Kidney epithelial cell (primary cell): Measurements from ENCODE around the gene ZNF831. TPM values are rescaled to one million over a fixed set of nuclear protein-coding genes. Genes with fewer than 3 reads are reported as not detected.

Source experiments
- DNase-seq: peaks from one replicate; pipeline ENCODE4 v3.0.0-alpha.2; 2010; ENCODE audit warnings: low read depth
- H3K27me3 ChIP-seq: 2 replicates; pipeline ENCODE4 v1.6.0; 2011; ENCODE audit warnings: low read length; ENCODE audit not compliant: control insufficient read depth, insufficient read depth
- H3K36me3 ChIP-seq: 2 replicates; pipeline ENCODE4 v1.5.1; 2011; ENCODE audit warnings: low read length; ENCODE audit not compliant: control insufficient read depth, insufficient read depth
- H3K4me3 ChIP-seq: 2 replicates; pipeline ENCODE4 v1.5.1; 2011; ENCODE audit warnings: low read depth, mild to moderate bottlenecking, control low read depth, low read length
- total RNA-seq: library from RNA; depleted of rRNA; stranded (reverse); fragments of >200 nt; gene quantifications from 2 replicates; pipeline ENCODE4 v1.2.3, GENCODE V29; 2015
- TF ChIP-seq, protein P1 (sequence below): IDR thresholded peaks from 2 replicates; pipeline ENCODE4 v1.5.1; 2011; ENCODE audit warnings: mild to moderate bottlenecking, moderate library complexity, low read length, control low read depth, inconsistent platforms; ENCODE audit not compliant: insufficient read depth, poor library complexity, severe bottlenecking

ZNF831 gene
- total RNA-seq, 1 donor from 2014 or later, result not detected

- no peaks in the 10 kb centered on the region for H3K36me3 ChIP-seq
- TF ChIP-seq, protein P1, sequence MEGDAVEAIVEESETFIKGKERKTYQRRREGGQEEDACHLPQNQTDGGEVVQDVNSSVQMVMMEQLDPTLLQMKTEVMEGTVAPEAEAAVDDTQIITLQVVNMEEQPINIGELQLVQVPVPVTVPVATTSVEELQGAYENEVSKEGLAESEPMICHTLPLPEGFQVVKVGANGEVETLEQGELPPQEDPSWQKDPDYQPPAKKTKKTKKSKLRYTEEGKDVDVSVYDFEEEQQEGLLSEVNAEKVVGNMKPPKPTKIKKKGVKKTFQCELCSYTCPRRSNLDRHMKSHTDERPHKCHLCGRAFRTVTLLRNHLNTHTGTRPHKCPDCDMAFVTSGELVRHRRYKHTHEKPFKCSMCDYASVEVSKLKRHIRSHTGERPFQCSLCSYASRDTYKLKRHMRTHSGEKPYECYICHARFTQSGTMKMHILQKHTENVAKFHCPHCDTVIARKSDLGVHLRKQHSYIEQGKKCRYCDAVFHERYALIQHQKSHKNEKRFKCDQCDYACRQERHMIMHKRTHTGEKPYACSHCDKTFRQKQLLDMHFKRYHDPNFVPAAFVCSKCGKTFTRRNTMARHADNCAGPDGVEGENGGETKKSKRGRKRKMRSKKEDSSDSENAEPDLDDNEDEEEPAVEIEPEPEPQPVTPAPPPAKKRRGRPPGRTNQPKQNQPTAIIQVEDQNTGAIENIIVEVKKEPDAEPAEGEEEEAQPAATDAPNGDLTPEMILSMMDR, result no peak
- H3K4me3 ChIP-seq, result no peak overlapping the region
- peaks cover 3% of the 10 kb centered on the region for H3K27me3 ChIP-seq
- DNase-seq, result no peak
Observed at GRCh38 chr20:59270380-59270779, 106.8 kb downstream of the ZNF831 start.

DNA sequence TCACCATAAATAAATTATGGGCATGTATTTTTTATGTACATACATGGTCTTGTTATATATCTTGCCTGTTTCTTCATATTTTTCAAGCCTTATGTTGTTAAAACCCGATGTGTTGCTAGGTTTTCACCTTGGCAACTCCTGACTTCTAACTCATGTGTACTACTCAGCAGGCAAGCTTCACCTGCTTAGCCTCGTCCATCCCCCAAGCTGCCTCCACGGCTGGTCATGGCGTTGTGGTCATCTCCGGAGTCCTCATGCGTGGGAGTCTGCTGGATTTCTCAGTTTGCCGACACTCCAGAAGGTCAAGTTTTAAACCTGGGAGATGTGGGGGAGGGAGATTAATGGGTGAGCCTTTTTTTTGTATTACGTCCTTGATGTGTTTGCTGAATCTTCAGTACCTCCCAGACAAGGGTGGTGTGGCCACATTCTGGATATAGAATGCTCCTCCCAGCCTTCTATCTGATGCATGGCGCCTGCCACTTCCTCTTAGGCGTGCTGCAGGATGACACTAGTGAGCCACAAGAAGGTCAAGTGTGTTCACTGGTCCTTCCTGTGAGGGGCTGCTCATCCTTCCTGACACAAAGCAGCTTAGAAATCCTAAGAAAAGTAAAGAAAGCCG is 110.2 kb downstream of the ZNF831 start:
- no peak overlapping the region for H3K4me3 ChIP-seq
- no peak for DNase-seq
- TF ChIP-seq, protein P1, result no peak
- H3K36me3 ChIP-seq, result no peaks in the 10 kb centered on the region
- H3K27me3 ChIP-seq, result peaks cover under 1% of the 10 kb centered on the region

DNA sequence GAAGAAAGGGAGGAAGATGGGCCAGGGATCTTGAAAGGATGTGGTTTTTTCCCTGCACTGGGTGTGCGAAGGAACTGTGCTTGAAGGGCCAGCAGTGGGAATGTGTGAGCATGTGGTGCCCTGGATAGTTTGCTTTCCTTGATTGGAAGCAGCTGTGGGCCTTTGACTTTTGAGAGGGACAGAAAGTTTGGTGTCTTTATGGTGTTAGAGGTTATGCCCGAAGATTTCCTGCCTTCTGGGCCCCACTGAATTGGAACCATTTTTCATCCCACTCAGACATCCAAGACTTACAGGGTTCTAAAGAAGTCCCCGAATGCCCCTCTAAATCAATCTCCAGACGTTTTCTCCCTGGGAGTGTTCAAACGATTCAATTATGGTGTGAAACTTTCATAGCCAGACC is 113.3 kb downstream of the ZNF831 start:
- Histone ChIP-seq H3K27me3 (no peaks in the 10 kb centered on the region), H3K4me3 (no peak overlapping the region), H3K36me3 (no peaks in the 10 kb centered on the region)
- TF ChIP-seq, protein P1, result no peak
- DNase-seq, result no peak

GRCh38 chr20:59284470-59284869 is 120.8 kb downstream of the ZNF831 start:
- no peak for DNase-seq
- Histone ChIP-seq H3K36me3 (no peaks in the 10 kb centered on the region), H3K4me3 (no peak overlapping the region), H3K27me3 (no peaks in the 10 kb centered on the region)
- TF ChIP-seq, protein P1, result no peak

GRCh38 chr20:59289994-59290393 is 126.4 kb downstream of the ZNF831 start:
- H3K4me3 ChIP-seq, result no peak overlapping the region
- no peaks in the 10 kb centered on the region for H3K27me3 ChIP-seq
- H3K36me3 ChIP-seq, result no peaks in the 10 kb centered on the region
- no peak for DNase-seq
- TF ChIP-seq, protein P1, result no peak

DNA sequence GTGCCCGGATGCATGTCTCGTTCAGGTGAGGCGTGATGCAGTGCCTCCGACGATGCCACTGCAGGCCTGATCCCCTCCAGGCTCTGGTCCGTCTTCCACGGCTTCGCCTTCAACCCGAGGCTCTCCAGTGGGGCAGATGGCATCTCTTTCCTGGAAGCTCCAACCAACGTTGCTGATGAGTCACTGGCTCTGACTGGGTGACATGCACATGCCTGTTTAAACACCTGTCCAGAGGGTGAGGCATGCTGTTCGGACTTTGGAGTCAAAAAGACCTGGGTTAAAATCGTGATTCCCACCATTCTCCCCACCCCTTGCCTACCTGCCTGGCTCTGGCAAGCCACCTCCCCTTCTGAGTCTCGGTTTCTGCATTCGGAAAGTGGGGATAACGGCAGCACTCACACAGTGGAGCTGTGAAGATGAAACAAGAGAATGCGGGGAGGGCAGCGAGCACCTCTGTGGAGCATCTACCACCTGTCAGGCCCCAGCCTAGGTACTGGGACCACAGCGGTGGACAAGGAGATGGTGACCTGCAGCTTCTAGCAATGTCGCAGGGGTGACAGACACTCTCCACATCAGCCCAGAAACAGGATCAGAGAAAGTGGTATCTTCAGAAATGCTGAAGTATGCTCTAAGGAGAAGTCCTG is 128.2 kb downstream of the ZNF831 start:
- H3K4me3 ChIP-seq, result no peak overlapping the region
- no peak for DNase-seq
- H3K27me3 ChIP-seq, result no peaks in the 10 kb centered on the region
- TF ChIP-seq, protein P1, result no peak
- H3K36me3 ChIP-seq, result no peaks in the 10 kb centered on the region
